ENCODE results near the gene TNK2.

The TNK2 gene

DNA sequence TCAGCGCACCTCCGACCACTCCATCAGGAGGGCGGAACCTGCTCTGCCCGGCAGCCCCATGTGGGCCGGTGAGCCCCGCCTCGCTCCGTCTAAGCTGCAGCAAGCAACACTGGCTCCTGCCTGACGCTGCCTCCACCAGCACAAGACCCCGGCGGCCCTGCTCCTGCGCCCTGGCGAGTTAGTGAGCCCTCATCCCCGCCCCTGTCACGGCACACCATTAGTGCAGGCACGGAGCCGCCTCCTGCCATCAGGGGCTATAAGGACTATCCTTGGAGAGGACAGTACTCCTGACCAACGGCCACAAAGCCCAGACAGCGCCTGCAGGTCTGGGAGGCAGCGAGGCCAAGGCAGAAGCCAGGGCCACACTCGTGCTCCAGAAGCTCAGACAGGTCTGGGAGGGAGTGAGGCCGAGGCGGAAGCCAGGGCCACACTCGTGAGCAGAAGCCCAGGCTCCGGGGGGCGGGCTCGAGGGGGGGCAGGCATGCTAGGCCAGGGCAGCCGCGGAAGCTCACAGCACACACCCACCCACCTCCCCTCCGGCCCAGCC is 39.4 kb downstream of the TNK2 start:
- H3K9ac ChIP-seq (ENCODE audit: low read length): no peak overlapping the region
- H3K36me3 ChIP-seq (ENCODE audit: low read length): no peaks in the 10 kb centered on the region
- no peaks in the 10 kb centered on the region for H3K9me3 ChIP-seq (ENCODE audit: insufficient read depth, low read length)
- TF ChIP-seq EZH2phosphoT487 (conservative IDR thresholded peaks at IDR 0.05; ENCODE audit: low read length): no peak
- TF ChIP-seq, protein P1, sequence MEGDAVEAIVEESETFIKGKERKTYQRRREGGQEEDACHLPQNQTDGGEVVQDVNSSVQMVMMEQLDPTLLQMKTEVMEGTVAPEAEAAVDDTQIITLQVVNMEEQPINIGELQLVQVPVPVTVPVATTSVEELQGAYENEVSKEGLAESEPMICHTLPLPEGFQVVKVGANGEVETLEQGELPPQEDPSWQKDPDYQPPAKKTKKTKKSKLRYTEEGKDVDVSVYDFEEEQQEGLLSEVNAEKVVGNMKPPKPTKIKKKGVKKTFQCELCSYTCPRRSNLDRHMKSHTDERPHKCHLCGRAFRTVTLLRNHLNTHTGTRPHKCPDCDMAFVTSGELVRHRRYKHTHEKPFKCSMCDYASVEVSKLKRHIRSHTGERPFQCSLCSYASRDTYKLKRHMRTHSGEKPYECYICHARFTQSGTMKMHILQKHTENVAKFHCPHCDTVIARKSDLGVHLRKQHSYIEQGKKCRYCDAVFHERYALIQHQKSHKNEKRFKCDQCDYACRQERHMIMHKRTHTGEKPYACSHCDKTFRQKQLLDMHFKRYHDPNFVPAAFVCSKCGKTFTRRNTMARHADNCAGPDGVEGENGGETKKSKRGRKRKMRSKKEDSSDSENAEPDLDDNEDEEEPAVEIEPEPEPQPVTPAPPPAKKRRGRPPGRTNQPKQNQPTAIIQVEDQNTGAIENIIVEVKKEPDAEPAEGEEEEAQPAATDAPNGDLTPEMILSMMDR (IDR thresholded peaks at IDR 0.05; ENCODE audit: insufficient read depth, low read length, poor library complexity, severe bottlenecking): no peak
- no peaks in the 10 kb centered on the region for H3K9me2 ChIP-seq (replicated peaks; ENCODE audit: insufficient read depth, low read length)
- no peaks in the 10 kb centered on the region for H3K27me3 ChIP-seq (ENCODE audit: low read length)
- no peak overlapping the region for H3K4me2 ChIP-seq (ENCODE audit: low read depth, low read length, poor library complexity, severe bottlenecking)
- no peak overlapping the region for H3K4me3 ChIP-seq (ENCODE audit: insufficient read depth, low read length, poor library complexity, severe bottlenecking)
- H3F3A ChIP-seq (ENCODE audit: insufficient read depth): no peaks in the 10 kb centered on the region; the same call in 1 of the 2 replicates
- no peak overlapping the region for H3K27ac ChIP-seq (ENCODE audit: low read depth, low read length)
- H3K79me2 ChIP-seq (ENCODE audit: insufficient read depth, low read length): no peaks in the 10 kb centered on the region
- no peak overlapping the region for H2AFZ ChIP-seq (ENCODE audit: low read depth, low read length, severe bottlenecking)
- no peaks in the 10 kb centered on the region for H4K20me1 ChIP-seq (ENCODE audit: low read depth, low read length)

- Histone ChIP-seq H3F3A (ENCODE audit: insufficient read depth) (no peaks in the 10 kb centered on the region; the same call in 1 of the 2 replicates), H3K9me3 (ENCODE audit: insufficient read depth, low read length) (no peaks in the 10 kb centered on the region), H2AFZ (ENCODE audit: low read depth, low read length, severe bottlenecking) (no peak overlapping the region), H3K4me2 (ENCODE audit: low read depth, low read length, poor library complexity, severe bottlenecking) (no peak overlapping the region), H4K20me1 (ENCODE audit: low read depth, low read length) (no peaks in the 10 kb centered on the region), H3K36me3 (ENCODE audit: low read length) (no peaks in the 10 kb centered on the region), H3K79me2 (ENCODE audit: insufficient read depth, low read length) (no peaks in the 10 kb centered on the region), H3K27ac (ENCODE audit: low read depth, low read length) (no peak overlapping the region), H3K27me3 (ENCODE audit: low read length) (no peaks in the 10 kb centered on the region), H3K4me3 (ENCODE audit: insufficient read depth, low read length, poor library complexity, severe bottlenecking) (no peak overlapping the region), H3K9me2 (replicated peaks; ENCODE audit: insufficient read depth, low read length) (no peaks in the 10 kb centered on the region), H3K9ac (ENCODE audit: low read length) (no peak overlapping the region)
- TF ChIP-seq EZH2phosphoT487 (conservative IDR thresholded peaks at IDR 0.05; ENCODE audit: low read length): no peak
Measured at GRCh38 chr3:195868336-195868865, 40.0 kb downstream of the TNK2 start.

DNA sequence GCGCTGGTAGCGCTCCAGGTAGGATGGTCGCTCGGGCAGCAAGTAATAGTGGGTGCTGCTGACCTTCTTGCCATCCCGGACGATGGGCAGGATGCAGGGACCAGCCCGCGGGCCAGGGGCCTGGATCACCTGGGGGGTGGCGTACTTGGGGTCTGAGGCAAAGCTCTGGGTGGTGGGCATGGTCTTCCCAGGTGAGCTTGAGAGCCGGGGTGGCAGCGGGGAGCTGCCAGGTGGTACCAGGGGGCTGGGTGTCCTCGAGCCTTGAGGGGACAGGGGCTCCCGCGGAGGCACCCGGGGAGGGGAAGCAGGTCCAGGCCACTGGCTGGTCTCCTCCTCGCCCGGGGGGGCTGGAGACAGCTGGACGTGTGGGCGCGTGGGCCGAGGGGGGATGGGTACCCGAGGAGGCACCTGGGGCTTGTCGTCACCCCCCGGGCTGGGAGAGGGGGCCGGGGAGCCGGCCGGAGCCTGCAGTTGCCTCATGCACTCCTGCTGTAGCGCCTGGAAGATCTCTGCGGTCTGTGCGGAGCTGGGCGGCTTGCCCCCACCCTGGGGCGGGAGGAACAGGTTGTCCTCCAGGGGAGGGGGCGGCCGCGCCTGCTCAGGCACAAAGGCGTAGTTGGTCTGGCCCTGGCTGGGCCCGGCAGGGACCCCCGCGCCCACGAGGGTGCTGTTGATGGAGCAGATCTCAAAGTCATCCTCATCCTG is 40.6 kb downstream of the TNK2 start:
- H3K4me2 ChIP-seq (ENCODE audit: low read depth, low read length, poor library complexity, severe bottlenecking): no peak overlapping the region
- H3K9ac ChIP-seq (ENCODE audit: low read length): no peak overlapping the region
- no peaks in the 10 kb centered on the region for H3K9me3 ChIP-seq (ENCODE audit: insufficient read depth, low read length)
- H3K27ac ChIP-seq (ENCODE audit: low read depth, low read length): no peak overlapping the region
- no peaks in the 10 kb centered on the region for H4K20me1 ChIP-seq (ENCODE audit: low read depth, low read length)
- TF ChIP-seq, protein P1 (IDR thresholded peaks at IDR 0.05; ENCODE audit: insufficient read depth, low read length, poor library complexity, severe bottlenecking): no peak
- TF ChIP-seq EZH2phosphoT487 (conservative IDR thresholded peaks at IDR 0.05; ENCODE audit: low read length): no peak
- H3K27me3 ChIP-seq (ENCODE audit: low read length): no peaks in the 10 kb centered on the region
- H3F3A ChIP-seq (ENCODE audit: insufficient read depth): no peaks in the 10 kb centered on the region; the same call in 1 of the 2 replicates
- H3K4me3 ChIP-seq (ENCODE audit: insufficient read depth, low read length, poor library complexity, severe bottlenecking): no peak overlapping the region
- no peaks in the 10 kb centered on the region for H3K9me2 ChIP-seq (replicated peaks; ENCODE audit: insufficient read depth, low read length)
- H3K36me3 ChIP-seq (ENCODE audit: low read length): no peaks in the 10 kb centered on the region
- no peak overlapping the region for H2AFZ ChIP-seq (ENCODE audit: low read depth, low read length, severe bottlenecking)
- no peaks in the 10 kb centered on the region for H3K79me2 ChIP-seq (ENCODE audit: insufficient read depth, low read length)
